HG03045 (cell line): ENCODE measurements around the gene MSI2.

Experiments
- ATAC-seq: cut with Tn5 transposase; IDR thresholded peaks from one replicate; pipeline ENCODE4 v1.9.1; 2021; ENCODE audit warnings: mild to moderate bottlenecking, moderate library complexity; ENCODE audit not compliant: unreplicated experiment

The MSI2 gene

DNA sequence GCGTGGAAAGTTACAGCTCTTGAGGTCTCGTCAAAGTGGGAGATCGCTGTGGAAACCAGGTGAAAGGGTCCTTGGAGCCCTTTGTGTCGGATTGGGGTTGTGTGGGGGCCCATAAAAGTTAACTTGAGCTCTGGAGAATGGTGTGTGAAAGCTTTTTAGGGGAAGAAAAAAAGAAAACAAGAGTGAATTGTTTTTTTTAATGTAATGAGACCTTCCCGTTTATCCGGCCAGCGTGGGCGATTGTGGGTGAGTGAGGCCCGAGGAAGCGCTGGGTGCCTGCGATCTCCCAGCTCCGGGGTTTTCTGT, 150.6 kb downstream of the MSI2 start:
- no peak for ATAC-seq

DNA sequence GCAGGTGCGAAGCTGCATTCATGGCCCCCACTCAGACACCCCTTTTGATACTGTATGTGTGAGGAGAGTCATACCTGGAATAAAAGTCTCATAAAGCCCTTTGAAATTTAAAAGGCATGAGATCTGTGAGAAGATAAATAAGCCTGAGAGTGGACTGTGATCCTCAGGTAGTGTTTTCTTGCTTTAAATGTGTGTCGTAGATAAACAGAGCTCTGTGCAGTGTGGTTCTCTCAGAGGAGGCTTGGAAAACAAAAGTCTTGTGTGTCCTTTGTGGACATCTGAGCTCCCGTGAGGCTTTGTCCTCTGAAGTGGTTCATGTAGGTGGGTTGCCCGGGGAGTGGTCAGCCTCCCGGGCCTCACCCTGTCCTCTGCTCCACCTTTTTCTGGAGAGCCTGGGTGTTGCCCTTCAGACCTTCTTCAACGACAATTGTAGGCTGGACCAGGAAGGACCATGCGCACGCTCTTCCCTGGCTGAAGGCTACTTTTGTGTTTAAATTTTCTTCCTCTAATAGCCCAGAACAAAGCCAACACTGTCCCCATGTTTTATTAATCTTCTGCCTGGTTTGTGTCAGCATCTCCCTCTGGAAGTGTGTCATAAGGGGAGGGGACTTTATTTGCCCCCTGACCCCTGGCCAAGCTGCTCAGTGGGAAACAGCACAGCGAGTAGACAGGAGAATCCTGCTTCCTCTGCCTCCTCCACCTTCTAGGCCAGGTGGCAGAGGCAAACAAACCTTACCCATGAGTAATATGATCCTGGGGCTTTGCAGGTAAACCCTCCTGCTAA, 151.2 kb downstream of the MSI2 start:
- no peak for ATAC-seq

GRCh38 chr17:57408071-57408811, 151.9 kb downstream of the MSI2 start:
- ATAC-seq: no peak

- ATAC-seq: no peak
Observed at GRCh38 chr17:57410169-57410568, 153.8 kb downstream of the MSI2 start.

- ATAC-seq: no peak
Observed at GRCh38 chr17:57412520-57413096, 156.3 kb downstream of the MSI2 start.

- ATAC-seq: no peak
Observed at GRCh38 chr17:57413848-57414651, 157.7 kb downstream of the MSI2 start.

GRCh38 chr17:57415751-57416207, 159.5 kb downstream of the MSI2 start:
- ATAC-seq: no peak

DNA sequence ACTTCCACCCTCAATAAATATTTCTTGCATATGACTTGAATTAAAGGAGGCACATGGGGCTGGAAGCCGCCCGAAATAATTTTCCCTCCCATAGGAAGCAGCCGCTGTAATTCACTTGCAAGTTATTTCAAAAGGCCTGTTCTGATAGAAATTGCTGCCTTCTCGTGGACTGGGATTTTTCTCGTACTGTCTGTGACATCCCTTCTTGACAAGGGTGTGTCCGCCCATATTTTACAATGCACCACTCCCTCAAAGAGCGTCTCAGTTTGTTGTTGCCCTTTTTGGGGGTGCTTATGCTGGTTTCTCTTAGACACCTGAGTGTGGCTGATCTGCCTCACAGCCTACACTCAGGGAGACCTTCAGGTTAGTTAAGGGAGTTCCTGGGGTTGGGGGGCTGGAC, 160.0 kb downstream of the MSI2 start:
- ATAC-seq: no peak

GRCh38 chr17:57417956-57418355, 161.6 kb downstream of the MSI2 start:
- ATAC-seq: no peak

GRCh38 chr17:57418463-57419246, 162.3 kb downstream of the MSI2 start:
- no peak for ATAC-seq

DNA sequence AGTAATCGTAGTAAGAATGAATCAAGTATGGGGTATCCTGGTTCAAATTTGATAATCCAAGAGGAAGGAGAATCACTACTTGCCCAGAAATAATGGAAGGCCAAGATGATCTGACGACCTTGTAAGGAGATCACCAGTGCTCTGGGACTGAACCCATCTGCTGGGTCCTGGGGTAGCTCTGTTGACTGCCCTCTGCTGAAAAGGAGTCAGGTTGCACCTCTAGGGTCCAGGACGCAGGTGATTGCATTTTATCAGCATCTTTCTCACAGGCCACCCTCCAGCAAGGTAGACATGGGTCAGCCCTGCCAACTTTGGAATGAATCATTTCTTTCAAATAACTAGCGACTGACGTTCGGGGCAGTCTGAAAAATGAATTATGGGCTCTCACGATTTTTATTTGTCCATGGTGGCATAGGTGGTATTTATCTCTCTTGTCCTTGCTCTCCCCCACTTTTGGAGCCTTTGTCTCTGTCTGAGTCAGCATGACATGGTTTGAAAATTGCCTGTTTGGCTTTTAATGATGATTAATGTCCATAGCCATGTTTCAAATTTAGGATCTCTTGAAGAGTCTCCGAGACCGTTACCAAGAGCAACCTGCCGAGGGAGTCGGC, 163.7 kb downstream of the MSI2 start:
- ATAC-seq: no peak

- ATAC-seq: no peak
Observed at GRCh38 chr17:57420734-57421717, 164.7 kb downstream of the MSI2 start.

DNA sequence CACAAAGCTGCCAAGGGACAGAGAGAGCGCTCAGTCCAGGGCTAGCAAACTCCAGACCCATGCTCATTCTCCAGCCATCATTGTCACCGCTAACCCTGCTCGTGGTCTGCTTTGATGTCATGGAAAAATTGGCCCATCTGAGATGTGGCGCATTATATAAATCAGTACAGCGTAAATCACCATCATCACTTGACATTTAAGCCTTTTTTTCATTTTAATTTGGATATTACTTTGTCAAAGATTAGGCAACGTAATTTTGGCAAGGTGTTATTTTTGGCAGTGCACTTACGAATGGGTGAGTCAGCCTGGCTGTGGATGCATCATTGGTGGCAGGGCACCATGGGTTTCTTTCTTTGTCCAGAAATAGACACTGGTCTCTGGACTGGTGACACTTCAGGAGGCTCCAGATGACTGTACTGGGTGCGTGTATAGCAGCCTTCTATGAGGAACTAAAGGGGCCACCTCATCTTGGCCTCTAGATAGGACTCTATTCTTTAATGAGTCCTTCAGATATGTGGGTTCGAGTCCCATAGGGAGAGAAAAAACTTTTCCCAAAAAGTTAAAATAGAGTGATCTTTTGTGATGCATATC, 166.3 kb downstream of the MSI2 start:
- ATAC-seq: peak; percentile 72

GRCh38 chr17:57423541-57423940, 167.2 kb downstream of the MSI2 start:
- no peak for ATAC-seq

DNA sequence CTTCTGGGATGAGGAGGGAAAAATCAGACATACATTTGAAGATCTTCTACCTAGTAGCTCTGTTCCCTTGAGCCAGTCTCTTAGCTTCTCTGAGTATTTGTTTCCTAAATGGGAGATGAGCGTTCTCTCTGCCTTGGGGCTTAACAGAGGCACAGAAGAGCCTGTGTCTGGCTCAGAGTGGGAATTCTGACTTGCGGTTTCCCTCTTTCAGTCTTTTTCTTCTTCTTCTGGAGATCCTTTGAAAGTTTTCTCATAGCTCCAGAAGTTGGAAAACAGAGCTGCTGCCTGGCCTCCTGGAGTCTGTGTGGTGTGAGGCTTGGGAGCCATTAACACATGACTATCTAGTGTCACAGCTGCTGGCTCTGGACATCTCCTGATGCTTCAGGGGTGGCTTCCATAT, 167.9 kb downstream of the MSI2 start:
- no peak for ATAC-seq

GRCh38 chr17:57424777-57425188, 168.5 kb downstream of the MSI2 start:
- ATAC-seq: no peak

DNA sequence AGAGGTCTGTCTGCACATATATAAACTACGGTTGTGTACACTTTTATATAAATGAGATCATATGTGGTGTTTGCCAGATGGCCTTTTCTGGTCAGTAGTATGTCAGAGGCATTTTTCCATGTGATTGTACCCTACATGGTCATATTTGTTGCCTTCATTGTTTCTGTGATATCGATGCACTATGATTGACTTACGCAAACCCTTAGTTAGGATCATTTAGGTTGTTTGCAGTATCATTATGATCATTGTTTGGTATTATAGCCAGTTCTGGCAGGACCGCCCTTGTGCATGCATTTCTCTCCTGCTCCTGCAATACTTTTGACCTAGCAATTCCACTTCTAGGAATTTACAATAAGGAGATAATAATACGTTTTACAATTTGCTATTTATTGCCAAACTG, 169.1 kb downstream of the MSI2 start:
- ATAC-seq: no peak
